Hindlimb muscle (tissue), 1 donor: ENCODE data around the gene PDE3A. TPM values are rescaled to one million over a fixed set of nuclear protein-coding genes. Genes with fewer than 3 reads are reported as not detected.
"Not testable (repeated sequence)": the region's sequence is repeated elsewhere in the genome, so short reads cannot be mapped to it uniquely, and the experiment has no call there.

Source experiments
- DNase-seq: peaks from one replicate; pipeline ENCODE4 v3.0.0-alpha.2; 2013
- polyA plus RNA-seq: library from polyadenylated mRNA; unstranded; fragments of 120-200 nt; gene quantifications from one replicate; pipeline ENCODE4 v1.2.1, GENCODE V29; 2013; ENCODE audit not compliant: insufficient read length

The PDE3A gene
- polyA plus RNA-seq, 1 donor = 10.4 TPM

DNA sequence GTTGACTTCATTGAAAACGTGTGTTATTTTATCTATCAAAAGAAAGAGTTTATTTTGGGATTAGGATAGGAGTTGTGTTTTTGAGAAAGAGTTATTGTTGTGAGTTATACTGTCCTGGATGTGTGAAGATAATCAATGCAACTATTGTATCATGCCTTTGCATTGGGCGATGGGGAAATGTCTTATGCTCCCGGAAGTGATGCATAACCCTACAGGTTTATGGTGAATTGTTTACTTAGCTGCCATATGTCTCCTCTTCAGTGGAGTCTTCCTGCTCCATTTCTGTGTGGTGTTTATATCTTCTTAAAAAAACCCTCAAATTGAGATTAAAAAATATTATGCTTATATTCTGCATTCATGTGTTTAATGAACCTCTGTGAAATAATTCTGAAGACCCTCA, 6.5 kb downstream of the PDE3A start:
- no peak for DNase-seq

DNA sequence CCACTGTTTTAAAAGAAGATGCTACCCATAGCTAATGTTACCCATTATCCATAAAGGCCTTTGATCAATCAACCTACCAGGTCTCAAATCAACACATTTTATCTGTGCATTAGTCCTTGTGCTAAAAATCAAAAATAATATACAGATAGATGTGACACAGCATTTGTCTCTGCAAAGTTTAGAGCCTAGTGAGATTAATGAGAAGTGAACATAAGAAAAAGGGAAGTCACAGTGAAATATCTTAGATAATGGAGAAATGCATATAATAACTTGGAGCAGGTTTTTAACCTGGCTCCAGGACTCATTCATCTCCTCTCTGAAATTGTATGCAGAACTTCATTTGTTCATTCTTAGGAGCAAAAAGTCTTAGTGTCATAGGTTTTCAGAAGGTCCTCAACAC, 7.2 kb downstream of the PDE3A start:
- DNase-seq = no peak

DNA sequence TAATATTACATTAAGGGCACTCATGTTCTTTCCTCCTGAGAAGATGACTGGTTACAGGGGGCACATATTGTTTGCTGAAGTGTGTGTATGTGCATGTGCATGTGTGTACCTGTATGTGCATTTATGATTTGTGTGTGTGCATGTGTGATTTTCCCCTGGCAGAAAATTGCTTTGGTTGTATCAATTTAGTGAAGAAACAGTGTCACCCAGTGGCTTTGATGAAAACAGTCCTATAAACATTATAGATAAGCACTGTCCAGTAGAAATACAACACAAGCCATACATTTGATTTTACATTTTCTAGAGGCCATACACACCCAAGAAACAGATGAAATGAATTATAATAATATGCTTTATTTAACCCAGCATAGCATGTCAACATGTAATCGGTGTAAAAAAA, 8.6 kb downstream of the PDE3A start:
- no peak for DNase-seq

DNA sequence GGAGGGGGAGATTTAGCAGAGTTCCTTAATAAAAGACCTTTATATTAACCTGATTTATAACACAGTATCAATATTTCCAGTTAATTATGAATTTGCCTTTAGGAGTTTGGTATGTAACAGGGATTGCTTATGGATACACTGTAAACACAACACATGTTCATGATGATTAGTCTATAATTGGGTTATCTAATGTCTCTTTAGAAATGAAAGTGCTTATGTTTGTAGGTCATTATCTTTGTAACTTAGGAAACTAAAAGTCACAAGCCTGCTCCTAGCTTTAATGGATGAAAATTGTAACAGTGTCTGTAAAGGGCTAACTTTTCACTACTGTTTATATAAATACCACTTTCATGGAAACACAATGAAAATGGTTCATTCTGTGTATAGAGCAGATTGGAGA, 9.4 kb downstream of the PDE3A start:
- DNase-seq = no peak

DNA sequence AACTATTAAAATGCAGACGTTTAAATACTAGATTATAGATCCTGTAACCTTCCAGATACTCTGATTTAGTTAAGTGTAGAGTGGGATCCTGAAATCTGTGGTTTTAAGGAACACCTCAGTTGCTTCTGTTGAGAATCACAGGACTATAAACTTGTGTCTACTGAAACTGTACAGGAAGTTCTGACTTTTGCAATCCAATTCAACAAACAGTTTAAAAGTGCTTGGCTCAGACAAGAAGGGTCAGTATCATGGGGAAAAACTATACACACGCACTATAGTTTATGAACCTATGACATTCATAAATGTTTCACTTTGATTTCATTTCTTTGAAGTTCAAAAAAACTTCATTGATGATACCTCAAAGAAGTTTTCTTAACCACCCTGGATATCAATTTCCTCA, 13.8 kb downstream of the PDE3A start:
- no peak for DNase-seq

DNA sequence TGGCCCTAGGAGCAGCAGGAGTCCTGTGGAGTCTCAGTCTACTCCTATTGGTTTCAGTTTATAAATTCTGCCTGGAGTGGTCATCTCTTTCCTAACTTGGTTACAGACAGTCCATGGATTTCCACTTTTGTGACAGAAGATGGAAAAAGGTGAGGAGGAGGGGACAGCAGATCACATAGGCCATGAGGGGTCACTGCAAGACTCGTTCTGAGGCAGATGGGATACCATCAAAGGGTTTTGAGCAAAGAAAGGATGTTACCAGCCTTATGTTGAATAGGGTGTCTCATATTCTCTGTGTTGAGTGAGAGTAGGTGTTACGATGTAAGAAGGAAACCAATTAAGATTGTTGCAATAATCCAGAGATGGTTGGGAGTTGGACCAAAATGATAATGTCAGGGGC, 15.3 kb downstream of the PDE3A start:
- no peak for DNase-seq

DNA sequence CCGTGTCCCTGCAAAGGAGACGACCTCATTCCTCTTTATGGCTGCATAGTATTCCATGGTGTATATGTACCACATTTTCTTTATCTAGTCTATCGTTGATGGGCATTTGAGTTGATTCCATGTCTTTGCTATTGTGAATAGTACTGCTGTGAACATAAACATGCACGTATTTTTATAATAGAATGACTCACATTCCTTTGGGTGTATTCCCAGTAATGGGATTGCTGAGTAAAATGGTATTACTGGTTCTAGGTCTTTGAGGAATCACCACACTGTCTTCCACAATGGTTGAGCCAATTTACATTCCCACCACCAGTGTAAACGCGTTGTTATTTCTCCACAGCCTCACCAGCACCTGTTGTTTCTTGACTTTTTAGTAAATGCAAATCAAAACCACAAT, 16.5 kb downstream of the PDE3A start:
- not testable (repeated sequence) for DNase-seq

DNA sequence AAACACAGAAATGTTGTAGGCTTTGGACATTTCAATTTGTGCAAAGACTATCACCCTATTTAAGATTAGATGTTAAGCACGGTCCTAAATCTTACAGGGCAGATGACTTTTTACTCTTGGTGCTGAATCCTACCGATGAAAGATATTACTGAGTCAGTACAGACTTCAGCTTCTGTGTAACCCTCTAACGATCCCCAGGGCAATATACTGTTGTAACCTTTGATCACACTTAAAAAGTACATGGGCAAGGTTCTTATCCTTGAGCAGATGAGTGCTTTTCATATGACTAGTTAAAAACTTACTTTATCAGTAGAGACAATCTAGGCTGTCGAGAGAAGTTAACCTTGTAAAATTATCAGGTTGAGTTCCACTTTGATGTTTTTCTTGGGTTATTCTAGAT, 22.5 kb downstream of the PDE3A start:
- DNase-seq = no peak

DNA sequence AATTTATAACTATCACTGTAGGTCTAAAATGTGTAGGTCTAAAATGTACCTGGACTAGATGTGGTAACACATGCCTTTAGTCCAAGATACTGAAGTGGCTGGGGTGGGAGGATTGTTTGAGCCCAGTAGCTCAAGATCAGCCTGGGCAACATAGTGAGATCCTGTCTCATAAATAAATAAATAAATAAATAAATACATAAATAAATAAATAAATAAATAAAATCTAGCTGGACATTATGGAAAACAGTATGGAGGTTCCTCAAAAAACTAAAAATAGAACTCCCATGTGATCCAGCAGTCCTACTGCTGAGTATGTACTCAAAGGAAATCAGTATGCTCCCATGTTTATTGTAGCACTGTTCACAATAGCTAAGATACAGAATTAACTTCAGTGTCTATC, 24.0 kb downstream of the PDE3A start:
- DNase-seq = no peak

DNA sequence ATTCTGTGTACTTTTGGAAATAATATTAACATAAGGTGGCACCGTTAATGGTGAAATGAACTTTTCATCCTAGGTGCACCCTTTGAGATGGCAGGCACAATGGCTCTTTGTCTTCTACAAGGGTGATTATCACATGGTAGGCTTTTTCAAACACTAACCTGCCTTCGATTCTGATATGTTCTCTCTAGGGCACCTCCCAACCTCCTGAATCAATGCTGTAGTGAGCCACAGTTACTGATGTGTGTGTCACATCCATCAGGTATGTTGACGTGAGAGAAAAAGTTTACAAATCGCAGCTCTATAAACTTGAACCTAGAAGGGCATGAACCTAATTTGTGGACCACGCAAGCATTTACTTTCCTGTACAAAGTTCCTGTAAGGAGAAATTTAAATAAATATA, 25.4 kb downstream of the PDE3A start:
- no peak for DNase-seq

DNA sequence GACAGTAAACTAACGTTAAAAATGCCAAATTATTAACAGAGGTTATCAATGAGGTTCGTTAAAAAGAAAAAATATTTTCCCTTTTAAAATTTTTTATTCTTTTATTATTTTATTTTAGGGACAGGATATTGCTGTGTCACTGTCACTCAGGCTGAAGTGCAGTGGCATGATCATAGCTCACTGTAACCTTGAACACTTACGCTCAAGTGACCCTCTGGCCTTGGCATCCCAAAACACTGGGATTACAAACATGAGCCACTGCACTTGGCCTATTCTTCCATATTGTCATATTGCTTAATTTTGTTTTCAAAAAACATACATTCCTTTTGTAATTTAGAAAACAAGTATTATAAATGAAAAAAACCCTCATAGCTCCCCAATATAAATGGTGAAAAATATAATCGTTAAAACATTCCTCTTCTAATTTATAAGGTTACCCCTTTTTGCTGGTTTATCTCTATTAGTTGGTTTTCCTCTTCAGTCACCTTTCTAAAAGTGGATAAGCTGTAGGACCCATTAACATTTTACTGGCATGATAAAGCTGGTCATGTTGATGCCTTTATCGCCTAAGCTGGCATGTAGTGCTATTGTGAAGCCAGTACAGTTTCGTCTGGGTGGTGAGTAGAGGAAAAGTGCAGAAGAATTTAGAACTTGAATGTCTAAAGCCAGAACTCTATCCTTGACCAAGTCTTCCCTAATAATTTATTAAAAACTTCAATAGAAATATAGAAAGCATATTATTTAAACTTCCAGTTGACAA, 27.6 kb downstream of the PDE3A start:
- DNase-seq = no peak

DNA sequence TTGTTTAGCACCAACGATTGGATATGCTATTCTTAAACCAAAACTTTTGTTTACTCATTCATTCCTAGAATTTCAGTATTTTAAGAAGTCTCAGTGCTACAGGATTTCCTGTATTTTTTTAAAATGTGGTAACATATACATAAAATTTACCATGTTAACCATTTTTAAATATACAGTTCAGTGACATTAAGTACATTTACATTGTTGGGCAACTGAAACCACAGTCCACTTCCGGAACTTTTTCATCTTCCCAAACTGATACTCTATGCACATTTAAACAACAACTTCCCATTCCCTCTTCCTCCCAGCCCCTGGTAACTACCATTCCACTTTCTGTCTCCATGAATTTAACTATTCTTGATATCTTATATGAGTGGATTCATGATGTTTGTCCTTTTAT, 30.3 kb downstream of the PDE3A start:
- DNase-seq = no peak

DNA sequence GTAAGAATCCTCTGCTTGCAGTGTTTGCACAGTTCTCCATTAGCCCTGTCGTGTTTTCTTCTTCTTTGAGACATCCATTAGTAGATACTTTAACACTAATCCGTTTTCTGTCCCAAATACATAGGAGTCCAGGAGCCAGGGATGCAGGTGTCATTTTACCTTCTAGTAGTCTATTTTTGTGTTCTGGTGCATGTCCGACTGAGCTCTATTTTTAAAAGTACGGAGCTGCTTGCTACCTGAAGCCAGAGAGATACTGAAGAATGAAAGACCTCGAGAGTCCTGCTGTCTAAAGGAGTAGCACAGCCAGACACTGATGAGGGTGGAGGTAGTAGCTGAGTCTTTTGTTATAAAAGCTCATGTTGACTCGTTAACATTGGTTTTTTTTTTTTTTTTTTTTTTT, 31.7 kb downstream of the PDE3A start:
- DNase-seq = no peak

DNA sequence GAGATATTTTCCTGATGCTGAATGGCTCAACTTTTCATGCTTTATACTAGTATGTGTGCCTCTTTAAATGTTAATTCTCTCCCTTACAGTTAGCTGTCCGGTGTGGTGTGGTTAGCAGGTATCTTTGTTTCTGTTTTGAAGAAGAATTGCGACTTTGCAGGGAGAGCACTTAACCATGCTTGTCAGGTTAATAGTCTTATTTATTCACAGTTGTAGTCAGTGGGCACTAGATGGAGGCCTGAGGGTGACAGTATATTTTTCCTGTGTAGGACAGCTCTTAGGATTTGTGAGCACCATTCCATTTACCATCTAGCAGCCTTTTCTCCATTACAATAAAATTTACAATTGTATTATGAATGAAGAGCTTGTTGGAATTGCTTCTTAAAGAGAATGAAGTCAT, 34.9 kb downstream of the PDE3A start:
- DNase-seq = no peak

DNA sequence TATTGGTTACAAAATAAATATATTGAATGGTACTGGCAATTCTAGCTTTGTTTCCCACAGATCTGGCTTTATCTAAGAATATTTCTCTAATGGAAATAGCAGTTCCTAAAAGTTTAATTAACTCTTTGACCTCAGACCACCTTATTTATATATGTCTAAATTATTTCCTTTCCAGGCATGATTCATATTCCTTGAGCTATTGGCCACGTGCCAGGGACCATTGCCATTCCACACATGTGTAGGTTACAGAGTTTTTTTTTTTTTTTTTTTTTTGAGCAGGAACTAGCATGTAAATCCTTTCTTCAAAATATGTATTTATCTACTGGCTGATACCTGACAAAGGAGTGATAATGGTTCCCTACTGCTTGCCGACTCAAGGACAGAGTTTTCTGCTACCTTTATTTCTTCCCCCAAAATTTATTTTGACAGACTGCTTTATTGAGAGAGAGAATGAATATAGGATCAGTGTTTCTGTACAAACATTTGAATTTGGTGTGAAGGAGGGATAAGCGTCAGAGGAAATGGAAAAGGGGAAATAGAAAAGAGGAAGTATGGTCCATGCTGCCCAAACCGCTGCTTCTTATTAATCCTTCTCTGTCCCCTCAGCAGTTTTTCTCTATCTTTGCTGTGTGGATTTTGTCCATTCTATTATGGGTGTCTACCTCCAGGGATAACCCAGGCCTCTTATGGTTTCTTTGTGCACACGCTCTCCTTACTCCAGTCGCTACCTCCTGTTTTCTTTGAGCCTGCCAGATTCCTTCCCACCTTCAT, 36.4 kb downstream of the PDE3A start:
- DNase-seq = no peak

DNA sequence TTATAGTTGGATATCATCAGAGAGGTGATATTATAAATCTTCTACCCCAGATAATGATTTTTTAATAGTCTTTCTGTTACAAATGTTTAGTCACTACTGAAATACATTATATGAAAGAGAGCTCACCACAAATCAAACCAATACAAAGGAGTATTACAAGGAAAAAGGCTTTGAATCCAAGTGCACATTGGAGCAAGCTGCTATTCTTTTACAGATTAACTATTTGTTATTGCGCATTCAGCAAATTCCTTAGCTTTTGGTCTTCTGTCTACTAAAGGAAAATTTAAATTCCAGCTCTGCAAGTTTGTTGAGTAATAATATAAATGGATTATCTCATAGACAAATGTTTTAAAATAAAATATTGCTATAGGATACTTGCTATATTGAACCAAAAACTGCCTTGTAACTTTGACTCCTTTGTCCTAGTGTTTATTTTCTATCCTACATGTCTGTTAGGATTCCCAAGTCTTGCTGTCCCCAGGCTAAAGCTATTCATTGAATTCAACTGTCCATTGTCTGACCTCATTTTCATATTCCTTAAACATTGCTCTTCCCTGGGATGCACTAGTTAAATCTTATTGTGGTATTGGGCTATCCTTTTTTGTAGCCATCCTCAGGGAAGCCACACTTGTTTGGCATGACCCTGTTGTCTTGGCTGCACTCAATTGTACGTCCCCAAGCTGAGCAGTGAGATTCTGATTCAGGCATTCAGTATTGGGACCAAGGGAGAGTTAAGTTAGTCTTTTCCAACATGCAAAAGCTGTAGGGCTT, 41.5 kb downstream of the PDE3A start:
- DNase-seq = peak; percentile 33

DNA sequence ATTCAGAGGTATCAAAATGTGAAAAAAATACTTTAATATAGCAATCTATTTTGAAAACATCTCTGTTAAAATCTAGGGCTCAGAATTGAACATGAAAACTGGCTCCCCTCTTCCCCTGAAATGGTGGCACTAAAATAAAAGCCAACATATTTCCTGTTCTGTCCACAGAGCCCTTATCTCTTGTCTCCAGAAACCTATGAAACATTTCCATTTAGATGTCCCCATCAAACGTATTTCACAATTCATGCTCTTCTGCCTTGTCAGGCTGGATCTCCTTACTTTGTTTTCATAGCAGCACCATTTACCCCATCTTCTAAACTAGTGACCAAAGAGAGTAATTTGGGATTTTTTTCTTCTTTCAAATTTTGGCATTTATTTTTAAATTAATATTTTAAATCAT, 42.4 kb downstream of the PDE3A start:
- no peak for DNase-seq

DNA sequence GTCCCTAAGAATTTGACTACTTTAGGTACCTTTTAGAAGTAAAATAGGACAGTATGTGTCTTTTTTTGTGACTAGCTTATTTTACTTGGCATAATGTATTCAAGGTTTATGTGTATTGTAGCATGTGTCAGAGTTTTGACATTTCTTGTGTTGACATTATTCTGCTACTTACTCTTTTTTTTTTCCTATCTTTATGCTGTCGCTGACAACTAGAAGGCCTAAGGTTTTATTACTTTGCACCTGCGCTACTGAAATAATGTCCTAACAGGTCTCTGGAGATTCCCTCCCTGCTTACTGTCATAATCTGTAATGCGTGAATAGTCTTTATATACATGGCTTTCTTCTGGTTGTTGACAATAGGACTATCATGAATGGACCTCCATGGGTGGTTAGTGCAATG, 43.0 kb downstream of the PDE3A start:
- DNase-seq = no peak

DNA sequence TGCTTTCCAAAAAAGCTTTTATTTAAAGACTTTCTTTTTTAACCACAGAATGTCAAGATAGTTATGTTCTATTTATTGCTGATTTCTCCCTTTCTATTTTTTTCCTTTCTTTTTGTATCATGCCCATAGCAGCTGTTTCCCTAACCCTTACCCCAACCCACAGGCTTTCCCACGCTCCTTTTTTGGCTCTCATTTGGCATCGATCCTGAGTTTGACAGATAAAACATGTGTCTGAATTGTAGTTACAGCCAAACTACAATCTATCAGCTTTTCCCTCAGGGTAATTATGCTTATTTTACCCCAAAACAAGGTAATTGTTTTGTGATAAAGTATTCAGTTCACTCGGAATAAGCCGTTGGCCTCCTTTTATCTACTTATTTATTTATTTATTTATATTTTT, 46.7 kb downstream of the PDE3A start:
- DNase-seq = peak; percentile 52

DNA sequence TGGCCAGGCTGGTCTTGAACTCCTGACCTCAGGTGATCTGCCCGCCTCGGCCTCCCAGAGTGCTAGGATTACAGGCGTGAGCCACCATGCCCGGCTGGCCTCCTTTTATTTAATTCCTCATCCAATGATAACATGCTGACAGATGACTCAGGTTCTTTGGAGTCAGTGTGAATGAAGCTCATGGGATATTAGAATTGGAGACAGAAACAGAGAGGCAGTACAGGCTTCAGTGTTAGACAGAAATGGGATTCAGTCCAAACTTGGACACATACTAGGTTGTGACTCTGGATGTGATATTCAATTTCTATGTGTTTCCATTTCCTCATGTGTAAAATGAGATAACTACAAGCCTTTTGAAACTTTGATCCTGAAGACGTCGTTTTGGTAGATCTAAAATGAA, 47.3 kb downstream of the PDE3A start:
- DNase-seq = no peak

DNA sequence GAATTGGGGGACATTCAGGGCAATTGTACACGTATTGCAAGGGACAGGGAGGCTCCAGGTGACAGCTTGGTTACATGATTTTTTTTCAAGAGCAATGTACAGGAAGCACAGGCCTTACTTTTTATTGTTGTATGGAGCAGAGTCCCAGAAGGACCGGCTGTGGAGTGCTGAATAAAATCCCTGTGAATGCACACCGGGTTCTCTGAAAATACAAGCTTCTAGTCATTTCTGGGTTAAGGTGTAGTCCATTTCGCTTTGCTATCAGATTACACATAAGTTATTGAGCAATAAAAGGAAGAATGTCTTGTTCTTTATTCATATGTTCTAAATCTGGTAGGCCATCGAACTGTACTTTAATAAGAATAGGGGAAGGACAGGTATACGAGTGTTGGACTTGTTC, 52.2 kb downstream of the PDE3A start:
- no peak for DNase-seq

DNA sequence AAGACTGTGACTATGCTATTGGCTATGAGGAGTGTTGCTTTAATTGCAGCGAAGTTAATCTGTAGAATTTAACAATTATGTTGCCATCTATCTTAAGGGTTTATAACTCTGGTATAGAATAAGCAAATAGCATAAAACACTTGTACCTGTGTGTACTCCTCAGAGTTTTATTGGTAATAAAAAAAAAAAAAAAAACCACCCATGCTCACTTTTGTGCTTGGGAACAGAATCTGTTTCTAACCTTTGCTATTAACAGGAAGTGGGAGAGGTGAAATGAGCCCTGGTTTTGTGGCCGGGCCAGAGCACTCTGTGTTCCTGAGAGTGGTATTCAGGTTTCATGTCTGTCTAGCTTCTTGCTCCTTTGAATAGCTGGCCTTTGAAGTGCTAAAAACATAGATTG, 53.1 kb downstream of the PDE3A start:
- no peak for DNase-seq

DNA sequence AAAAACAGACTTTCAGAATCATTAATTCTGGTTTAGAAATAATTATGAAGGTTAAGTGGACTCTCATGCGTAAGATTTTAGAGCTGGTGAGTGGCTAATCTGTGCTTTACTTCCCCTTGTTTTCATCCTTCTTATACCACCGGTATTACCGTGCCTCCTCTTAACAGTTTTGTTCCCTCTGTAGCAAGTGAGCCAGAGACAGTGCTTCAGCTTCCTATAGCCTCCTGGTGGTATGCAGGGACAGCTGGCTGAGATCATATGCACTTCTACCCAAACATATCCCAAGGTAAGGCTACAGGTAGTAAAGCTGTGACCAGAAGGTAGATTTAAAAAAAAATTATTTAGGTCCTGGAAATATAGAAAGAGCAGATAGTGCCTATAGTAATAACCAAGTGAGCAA, 55.2 kb downstream of the PDE3A start:
- DNase-seq = no peak

DNA sequence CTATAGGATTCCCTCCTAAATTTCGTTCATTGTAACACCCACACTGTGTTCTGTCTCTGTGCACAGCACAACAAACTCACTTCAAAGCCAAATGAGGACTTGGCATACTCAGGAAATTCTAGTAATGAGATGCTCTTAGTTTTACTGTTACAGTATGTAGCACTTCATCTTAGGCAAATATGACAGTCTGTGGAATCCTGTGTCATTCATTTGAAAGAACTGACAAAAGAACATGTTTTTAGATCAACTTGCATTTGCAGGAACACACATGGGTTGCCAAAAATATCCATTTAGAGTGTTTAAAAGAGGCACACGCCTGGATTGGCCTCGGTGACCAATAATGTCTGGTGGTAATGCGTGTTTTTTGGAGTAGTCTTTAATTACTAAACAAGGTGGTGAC, 56.5 kb downstream of the PDE3A start:
- no peak for DNase-seq
